Common myeloid progenitor, CD34-positive (primary cell): ENCODE measurements around the gene ACSS1.

ENCODE experiments used
- CTCF ChIA-PET: fragments of 350-600 bp; sonication (Branson Sonifier 250); formaldehyde crosslinking; loops from one replicate; lab custom pipeline; 2021; ENCODE audit warnings: antibody characterized with exemption; lab: Charles Lee
- POLR2A ChIA-PET: fragments of 350-600 bp; sonication (Branson Sonifier 250); formaldehyde crosslinking; loops from one replicate; lab custom pipeline; 2021; ENCODE audit warnings: antibody characterized with exemption; lab: Charles Lee
- DNase-seq, 3 donors: peaks; one replicate each; pipeline versions ENCODE4 v3.0.0 to v3.0.0-alpha.2; 2013
- H3K27ac ChIP-seq, 2 experiments: 1 replicate in 1 of 2; 2 replicates in 1 of 2; pipeline ENCODE4 v1.7.0; 2013; ENCODE audit warnings: inconsistent platforms in 2 of 2, low read length in 2 of 2, mild to moderate bottlenecking in 2 of 2, low read depth in 1 of 2, moderate library complexity in 1 of 2; ENCODE audit not compliant: severe bottlenecking in 2 of 2, insufficient read depth in 1 of 2, poor library complexity in 1 of 2
- H3K27me3 ChIP-seq, 5 experiments: replicated peaks in 2 of 5; 1 replicate in 3 of 5; 2 replicates in 2 of 5; pipeline versions ENCODE4 v1.6.1 to v1.7.0; 2013; ENCODE audit warnings: low read length in 4 of 5, mild to moderate bottlenecking in 2 of 5, moderate library complexity in 2 of 5, inconsistent platforms in 1 of 5; ENCODE audit not compliant: insufficient read depth in 5 of 5, control insufficient read depth in 4 of 5
- H3K36me3 ChIP-seq, 4 experiments: 1 replicate in 2 of 4; 2 replicates in 2 of 4; pipeline versions ENCODE4 v1.6.1 to v1.7.0; 2013; ENCODE audit warnings: low read length in 3 of 4, control low read depth in 1 of 4, mild to moderate bottlenecking in 1 of 4; ENCODE audit not compliant: control insufficient read depth in 4 of 4, insufficient read depth in 4 of 4
- H3K4me1 ChIP-seq, 4 experiments: 1 replicate in 3 of 4; 2 replicates in 1 of 4; pipeline versions ENCODE4 v1.6.1 to v1.7.1; 2013; ENCODE audit warnings: low read length in 3 of 4, mild to moderate bottlenecking in 3 of 4, control low read depth in 1 of 4, inconsistent platforms in 1 of 4, moderate library complexity in 1 of 4; ENCODE audit not compliant: control insufficient read depth in 4 of 4, insufficient read depth in 4 of 4; ENCODE audit errors: control extremely low read depth in 1 of 4
- H3K4me3 ChIP-seq, 7 experiments: 1 replicate in 4 of 7; 2 replicates in 3 of 7; pipeline versions ENCODE4 v1.5.1 to v1.7.0; 2013; ENCODE audit warnings: mild to moderate bottlenecking in 7 of 7, low read length in 6 of 7, moderate library complexity in 6 of 7, inconsistent platforms in 2 of 7, low read depth in 2 of 7, control low read depth in 1 of 7; ENCODE audit not compliant: insufficient read depth in 4 of 7, control insufficient read depth in 1 of 7; ENCODE audit errors: extremely low read depth in 1 of 7
- H3K9me3 ChIP-seq, 5 experiments: 1 replicate in 4 of 5; 2 replicates in 1 of 5; pipeline versions ENCODE4 v1.6.1 to v1.7.1; 2013; ENCODE audit warnings: low read length in 4 of 5, mild to moderate bottlenecking in 2 of 5, inconsistent platforms in 1 of 5, low read depth in 1 of 5, moderate library complexity in 1 of 5; ENCODE audit not compliant: control insufficient read depth in 4 of 5, insufficient read depth in 2 of 5; ENCODE audit errors: control extremely low read depth in 1 of 5
- WGBS: methylation state at CpG from one replicate; pipeline ENCODE4 v1.1.5; 2013; ENCODE audit not compliant: insufficient coverage; 5-methylcytosine and 5-hydroxymethylcytosine counted together

The ACSS1 gene

GRCh38 chr20:25041813-25042530, 16.0 kb downstream of the ACSS1 start:
- Histone ChIP-seq H3K27ac (peak overlapping the region; percentile 8 to 63), H3K4me1 (peaks cover 13 to 70% (median 62%) of the 10 kb centered on the region in 4 experiments), H3K27me3 (no peaks in the 10 kb centered on the region), H3K4me3 (peak overlapping the region in 1 of 7 experiments; percentile 52), H3K9me3 (no peaks in the 10 kb centered on the region), H3K36me3 (peaks cover 2 to 24% (median 13%) of the 10 kb centered on the region in 4 experiments)
- DNase-seq = no peak
- WGBS = 89% methylated on average over 18 of the region's 21 CpGs
- ChIA-PET CTCF (no interaction called here), POLR2A (no interaction called here)

DNA sequence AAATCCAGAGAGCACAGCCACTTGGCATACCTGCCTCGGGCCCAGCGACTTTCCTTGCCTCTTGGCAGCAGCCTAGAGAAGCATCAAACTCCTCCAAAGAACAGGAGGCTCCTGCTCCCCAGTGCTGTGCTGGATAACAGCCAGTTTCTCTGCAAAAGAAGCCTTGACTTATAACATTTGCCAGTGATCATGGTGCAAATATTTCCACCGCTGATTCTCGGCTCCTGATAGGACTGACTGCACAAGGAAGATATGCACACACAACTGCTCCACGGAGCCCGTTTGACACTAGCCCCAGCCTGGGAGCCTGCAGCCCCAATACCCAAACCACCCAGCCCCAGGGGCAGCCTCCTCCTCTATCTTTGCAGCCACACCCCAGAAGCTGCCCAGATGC, 17.5 kb downstream of the ACSS1 start:
- Histone ChIP-seq H3K4me3 (no peak overlapping the region), H3K27me3 (no peaks in the 10 kb centered on the region), H3K9me3 (no peaks in the 10 kb centered on the region), H3K4me1 (peaks cover 22 to 83% (median 76%) of the 10 kb centered on the region in 4 experiments), H3K27ac (no peak overlapping the region), H3K36me3 (peaks cover 0 to 13% (median 2%) of the 10 kb centered on the region in 4 experiments)
- CTCF ChIA-PET = no interaction called here
- POLR2A ChIA-PET = no interaction called here
- peak in 1 of 3 donors; percentile 54 for DNase-seq
- 79% methylated on average over 6 of the region's 6 CpGs for WGBS

DNA sequence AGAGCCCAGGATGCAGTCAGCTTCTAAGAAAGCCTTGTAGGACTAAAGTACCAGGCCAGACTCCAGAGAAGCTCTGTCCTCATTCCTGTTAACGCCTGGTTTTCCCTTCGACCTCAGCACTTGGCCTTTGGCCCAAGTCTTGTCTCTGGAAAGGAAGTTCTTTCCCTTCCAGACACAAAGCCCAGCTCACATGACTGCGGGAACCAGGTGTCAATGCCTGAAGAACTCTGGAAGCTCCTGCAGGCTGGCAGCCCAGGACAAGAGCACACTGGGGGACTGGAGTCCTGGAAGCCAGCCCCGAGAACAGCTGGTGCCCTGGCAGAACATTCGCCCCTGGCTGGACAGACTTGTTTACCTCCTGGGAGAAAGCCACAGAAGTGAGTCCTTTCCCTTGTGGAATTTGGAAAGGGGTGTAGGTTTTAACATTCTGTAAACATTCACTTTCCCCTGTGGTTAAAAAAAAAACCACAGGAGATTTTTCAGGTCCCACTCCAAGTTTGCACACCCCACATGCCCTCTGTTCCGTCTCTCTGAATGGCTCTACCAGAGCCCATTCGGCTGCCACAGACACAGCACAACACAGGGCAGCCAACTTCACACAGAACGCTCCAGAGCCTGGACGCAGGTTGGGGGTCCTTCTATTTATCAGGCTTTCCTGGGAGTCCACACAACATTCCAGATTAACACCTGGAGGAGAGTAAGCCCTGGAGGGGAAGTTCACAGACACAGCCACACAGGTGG, 18.1 kb downstream of the ACSS1 start:
- peaks cover 22 to 84% (median 81%) of the 10 kb centered on the region in 4 experiments for H3K4me1 ChIP-seq
- 40% methylated on average over 5 of the region's 9 CpGs for WGBS
- H3K36me3 ChIP-seq = peaks cover 0 to 8% (median 0%) of the 10 kb centered on the region in 4 experiments
- peak overlapping the region in 1 of 2 experiments; percentile 20 for H3K27ac ChIP-seq
- H3K4me3 ChIP-seq = no peak overlapping the region
- DNase-seq = no peak
- H3K9me3 ChIP-seq = no peaks in the 10 kb centered on the region
- no peaks in the 10 kb centered on the region for H3K27me3 ChIP-seq
- CTCF ChIA-PET = interaction anchor here (1.2 kb wide), 1 partner anchor 26 kb away, joined by 3 read pairs; no protein-coding TSS in a partner anchor
- POLR2A ChIA-PET = no interaction called here

- DNase-seq = no peak
- POLR2A ChIA-PET = no interaction called here
Observed at GRCh38 chr20:25038591-25039015, 19.3 kb downstream of the ACSS1 start.

DNA sequence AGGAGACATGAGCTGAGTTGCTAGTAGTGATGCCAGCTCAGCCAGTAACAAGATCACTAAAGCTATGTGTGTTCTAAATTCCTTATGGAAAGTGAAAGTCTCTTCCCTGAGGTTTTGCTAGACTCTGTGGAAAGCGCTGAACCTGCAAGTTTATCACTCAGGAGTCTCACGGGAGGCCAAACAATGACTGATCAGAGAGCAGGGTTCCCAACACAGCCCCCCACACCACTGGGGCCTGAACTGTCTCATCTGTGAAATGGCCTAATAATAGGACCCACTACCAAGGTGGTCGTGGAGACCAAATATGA, 19.9 kb downstream of the ACSS1 start:
- CTCF ChIA-PET = interaction anchor here (0.8 to 1.8 kb wide), 8 partner anchors 13 to 108 kb away, joined by 3 to 6 read pairs (median 3); partner anchors contain the start of gene ACSS1
- H3K9me3 ChIP-seq = no peaks in the 10 kb centered on the region
- no peak for DNase-seq
- peak overlapping the region in 1 of 2 experiments; percentile 59 for H3K27ac ChIP-seq
- H3K36me3 ChIP-seq = peaks cover 0 to 8% (median 0%) of the 10 kb centered on the region in 4 experiments
- POLR2A ChIA-PET = no interaction called here
- no peak overlapping the region for H3K4me3 ChIP-seq
- H3K4me1 ChIP-seq = peaks cover 22 to 85% (median 77%) of the 10 kb centered on the region in 4 experiments
- no peaks in the 10 kb centered on the region for H3K27me3 ChIP-seq
- 88% methylated on average over 3 of the region's 3 CpGs for WGBS

More at GRCh38 chr20:25038591-25039015, 19.3 kb downstream of the ACSS1 start:
- 86% methylated on average over 4 of the region's 6 CpGs for WGBS
- H3K36me3 ChIP-seq = peaks cover 0 to 8% (median 0%) of the 10 kb centered on the region in 4 experiments
- no peaks in the 10 kb centered on the region for H3K27me3 ChIP-seq
- no peak overlapping the region for H3K4me3 ChIP-seq
- peak overlapping the region in 1 of 2 experiments; percentile 47 for H3K27ac ChIP-seq
- H3K4me1 ChIP-seq = peaks cover 22 to 85% (median 78%) of the 10 kb centered on the region in 4 experiments
- CTCF ChIA-PET = interaction anchor here (0.8 to 1.8 kb wide), 8 partner anchors 8 to 40 kb away, joined by 3 to 6 read pairs (median 3); partner anchors contain the start of gene ACSS1
- H3K9me3 ChIP-seq = no peaks in the 10 kb centered on the region

- WGBS = 76% methylated on average over 12 of the region's 15 CpGs
- ChIA-PET POLR2A (no interaction called here), CTCF (interaction anchor here (0.8 to 2.0 kb wide), 10 partner anchors 16 to 107 kb away, joined by 3 to 8 read pairs (median 3); partner anchors contain the start of gene ACSS1)
- peaks cover 0 to 9% (median 0%) of the 10 kb centered on the region in 4 experiments for H3K36me3 ChIP-seq
- H3K27me3 ChIP-seq = no peaks in the 10 kb centered on the region
- H3K4me1 ChIP-seq = peaks cover 22 to 85% (median 76%) of the 10 kb centered on the region in 4 experiments
- H3K9me3 ChIP-seq = no peaks in the 10 kb centered on the region
- peak overlapping the region in 3 of 7 experiments; percentile 10 to 63 (median 11) for H3K4me3 ChIP-seq
- peak overlapping the region in 1 of 2 experiments; percentile 59 for H3K27ac ChIP-seq
- peak in 2 of 3 donors; percentile 30 to 46 for DNase-seq
Observed at GRCh38 chr20:25037288-25038102, 20.4 kb downstream of the ACSS1 start.
